ENCODE data around the gene CACNA1C.
A peak's percentile ranks its signal among the peaks of the same experiment; 100 is the strongest.

The CACNA1C gene

GRCh38 chr12:2052826-2053678 lies at the start of gene CACNA1C:
CACNA1C (plus strand) TSS chr12:2052987; CDS start chr12:2053563, 576 bp downstream.
- peak; percentile 57 for DNase-seq (ENCODE audit: low read depth)

GRCh38 chr12:2003676-2004112 lies 49.1 kb upstream of the CACNA1C start:
- peak; percentile 55 for DNase-seq (ENCODE audit: low read depth)

- DNase-seq (ENCODE audit: low read depth), result peak; percentile 96
These were observed 48.5 kb upstream of the CACNA1C start, which contains the start of gene DCP1B for GRCh38 chr12:2004113-2004929. DCP1B (minus strand) TSS chr12:2004457; CDS start chr12:2004431, 26 bp downstream.

- DNase-seq (ENCODE audit: low read depth), result no peak
These were observed 44.1 kb upstream of the CACNA1C start for GRCh38 chr12:2008677-2009076.

- DNase-seq (ENCODE audit: low read depth), result peak; percentile 13
These were observed 43.2 kb upstream of the CACNA1C start for GRCh38 chr12:2009623-2010022.

GRCh38 chr12:2011643-2012607 lies 40.9 kb upstream of the CACNA1C start:
- DNase-seq (ENCODE audit: low read depth), result no peak

- no peak for DNase-seq (ENCODE audit: low read depth)
These were observed 39.7 kb upstream of the CACNA1C start for GRCh38 chr12:2013086-2013485.

- no peak for DNase-seq (ENCODE audit: low read depth)
These were observed 39.1 kb upstream of the CACNA1C start for GRCh38 chr12:2013527-2014223.

DNA sequence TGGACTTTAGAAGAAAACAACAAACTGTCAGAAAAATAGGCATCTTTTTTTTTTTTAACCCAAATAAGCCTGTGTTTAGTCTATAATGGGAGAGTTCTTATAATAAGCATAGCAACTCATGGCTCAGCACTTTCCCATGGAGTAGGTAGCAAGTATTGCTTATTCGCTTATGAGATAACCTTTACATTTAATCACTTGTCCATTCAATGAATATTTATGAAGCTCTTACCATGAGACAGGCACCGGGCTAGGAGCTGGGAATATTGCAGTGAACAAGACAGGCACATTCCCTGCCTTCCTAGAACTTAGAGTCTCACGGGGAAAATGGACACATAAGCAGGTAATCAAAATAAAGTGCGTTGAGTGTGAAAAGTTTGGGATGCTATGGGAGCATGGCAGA lies 38.6 kb upstream of the CACNA1C start:
- no peak for DNase-seq (ENCODE audit: low read depth)

- no peak for DNase-seq (ENCODE audit: low read depth)
These were observed 35.8 kb upstream of the CACNA1C start for GRCh38 chr12:2016862-2017545.

DNA sequence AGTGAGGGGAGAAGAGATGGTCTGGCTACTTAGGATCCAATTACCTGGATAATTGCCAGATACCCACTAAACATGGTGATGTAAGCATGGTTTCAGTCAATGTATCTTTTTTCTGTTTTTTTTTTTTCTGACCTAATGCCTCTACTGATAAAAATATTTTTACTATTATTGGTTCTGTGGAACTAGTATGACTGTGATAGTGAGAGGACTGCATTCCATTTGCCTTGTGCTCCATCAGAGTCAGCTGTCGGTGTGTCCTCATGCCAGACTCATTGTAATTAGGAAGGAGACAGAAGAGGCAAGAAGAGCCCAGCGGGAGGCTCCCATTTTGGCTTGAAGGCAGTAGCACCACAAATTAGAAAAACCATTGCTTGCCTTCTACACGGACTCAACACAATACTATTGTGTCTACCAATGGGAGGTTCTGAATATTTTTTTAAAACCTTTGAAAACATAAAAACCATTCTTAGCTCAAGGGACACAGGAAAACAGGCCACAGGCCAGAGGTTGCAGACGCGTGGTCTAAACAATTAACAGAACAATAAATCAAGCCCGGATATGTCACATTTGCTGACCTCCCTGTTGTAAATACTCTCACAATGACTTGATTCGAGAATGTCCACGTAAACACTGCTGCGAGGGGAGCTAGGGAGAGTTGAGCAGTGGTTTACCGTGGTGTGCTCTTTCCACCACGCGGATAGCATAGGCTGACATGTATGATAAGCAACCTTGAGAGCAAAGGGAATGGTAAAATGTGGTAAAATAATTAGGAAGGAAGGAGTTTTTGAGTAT lies 35.0 kb upstream of the CACNA1C start:
- DNase-seq (ENCODE audit: low read depth), result no peak

GRCh38 chr12:2018391-2018790 lies 34.4 kb upstream of the CACNA1C start:
- DNase-seq (ENCODE audit: low read depth), result no peak

DNA sequence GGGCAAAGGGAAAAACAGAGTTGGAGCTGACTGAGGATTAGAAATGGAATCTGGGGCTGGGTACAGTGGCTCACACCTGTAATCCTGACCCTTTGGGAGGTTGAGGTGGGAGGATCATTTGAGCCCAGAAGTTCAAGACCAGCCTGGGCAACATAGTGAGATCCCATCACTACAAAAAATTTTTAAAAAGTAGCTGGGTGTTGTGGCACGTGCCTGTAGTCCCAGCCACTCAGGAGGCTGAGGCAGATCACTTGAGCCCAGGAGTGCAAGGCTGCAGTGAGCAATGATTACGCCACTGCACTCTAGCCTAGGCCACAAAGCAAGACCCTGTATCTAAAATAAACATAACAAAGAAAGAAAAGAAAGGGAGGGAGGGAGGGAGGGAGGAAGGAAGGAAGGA lies 33.7 kb upstream of the CACNA1C start:
- no peak for DNase-seq (ENCODE audit: low read depth)

- DNase-seq (ENCODE audit: low read depth), result no peak
These were observed 32.3 kb upstream of the CACNA1C start for GRCh38 chr12:2020511-2020910.

- DNase-seq (ENCODE audit: low read depth), result no peak
These were observed 29.4 kb upstream of the CACNA1C start for GRCh38 chr12:2023365-2023764.

- DNase-seq (ENCODE audit: low read depth), result no peak
These were observed 25.4 kb upstream of the CACNA1C start for GRCh38 chr12:2027351-2027750.

DNA sequence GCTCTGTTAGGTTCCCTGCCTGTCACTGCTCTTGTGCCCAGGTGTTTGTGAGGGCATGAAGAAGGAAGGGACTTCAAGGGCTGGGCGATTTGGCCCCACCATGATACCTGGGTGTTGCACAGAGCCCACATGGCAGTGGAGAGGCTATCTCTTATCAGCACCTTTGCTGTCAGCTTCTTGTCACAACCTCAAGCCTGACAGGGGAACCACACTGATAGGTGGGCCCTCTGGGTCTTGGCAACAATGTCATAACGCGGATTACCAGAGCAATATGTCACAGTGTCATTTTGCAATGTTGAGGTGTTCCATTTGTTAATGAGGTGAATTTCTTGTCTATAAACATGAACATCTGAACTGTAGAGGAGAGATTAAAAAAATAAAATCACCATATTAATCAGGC lies 22.9 kb upstream of the CACNA1C start:
- no peak for DNase-seq (ENCODE audit: low read depth)

DNA sequence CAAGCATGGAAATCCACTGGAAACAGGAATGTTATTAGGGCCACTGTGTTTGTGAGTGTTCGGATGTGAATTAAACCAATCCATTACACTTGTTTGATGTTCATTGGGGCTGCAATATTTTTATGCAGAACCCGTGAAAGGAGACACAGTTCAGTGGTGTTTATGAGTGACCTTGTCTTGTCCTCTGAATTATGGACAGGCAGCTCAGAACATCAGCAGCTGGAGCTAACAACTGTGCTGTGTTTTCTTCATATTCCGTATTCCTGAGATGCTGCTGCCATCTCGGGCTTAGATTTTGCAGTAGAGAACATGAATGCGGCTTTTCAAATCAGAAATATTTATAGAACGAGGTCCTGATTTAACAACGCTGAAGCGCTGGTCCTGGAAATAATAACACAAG lies 20.3 kb upstream of the CACNA1C start:
- DNase-seq (ENCODE audit: low read depth), result no peak

- peak; percentile 83 for DNase-seq (ENCODE audit: low read depth)
These were observed 18.0 kb upstream of the CACNA1C start for GRCh38 chr12:2034633-2035430.
